Hepatocyte (in vitro differentiated cells): ENCODE measurements around the gene NT5E.

Source experiments
- EZH2 ChIP-seq: fragments of 200-600 bp; sonication (generic); IDR thresholded peaks from 2 replicates; pipeline ENCODE4 v1.6.1; 2016; ENCODE audit warnings: antibody characterized with exemption, mild to moderate bottlenecking, borderline replicate concordance
- TF ChIP-seq, protein P1 (sequence below): fragments of 200-600 bp; sonication (generic); IDR thresholded peaks from 2 replicates; pipeline ENCODE4 v1.5.1; 2016; ENCODE audit warnings: antibody characterized with exemption, mild to moderate bottlenecking; ENCODE audit not compliant: poor library complexity

DNA sequence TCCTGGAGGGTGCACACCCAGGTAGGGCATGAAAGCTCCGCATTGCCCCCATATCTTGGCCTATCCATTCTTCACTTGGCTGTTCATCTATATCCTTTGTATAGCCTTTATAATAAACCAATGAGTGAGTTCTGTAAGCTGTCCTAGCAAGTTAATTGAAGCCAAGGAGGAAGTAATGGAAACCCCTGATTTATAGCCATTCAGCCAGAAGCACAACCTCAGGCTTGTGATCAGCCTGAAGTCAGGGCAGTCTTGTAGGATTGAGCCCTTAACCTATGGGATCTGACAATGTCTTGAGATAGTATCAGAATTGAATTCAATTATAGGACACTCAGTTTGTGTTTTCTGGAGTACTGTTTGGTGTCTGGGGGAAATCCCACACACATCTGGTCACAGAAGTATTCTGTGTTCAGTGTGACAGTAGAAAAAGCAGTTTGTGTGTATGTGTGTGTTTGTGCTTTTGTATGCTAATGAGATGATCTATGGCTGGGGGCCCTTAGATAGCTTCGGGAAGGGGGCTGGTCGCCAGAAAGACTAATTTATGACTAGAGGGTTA, 5.7 kb downstream of the NT5E start:
- TF ChIP-seq, protein P1, sequence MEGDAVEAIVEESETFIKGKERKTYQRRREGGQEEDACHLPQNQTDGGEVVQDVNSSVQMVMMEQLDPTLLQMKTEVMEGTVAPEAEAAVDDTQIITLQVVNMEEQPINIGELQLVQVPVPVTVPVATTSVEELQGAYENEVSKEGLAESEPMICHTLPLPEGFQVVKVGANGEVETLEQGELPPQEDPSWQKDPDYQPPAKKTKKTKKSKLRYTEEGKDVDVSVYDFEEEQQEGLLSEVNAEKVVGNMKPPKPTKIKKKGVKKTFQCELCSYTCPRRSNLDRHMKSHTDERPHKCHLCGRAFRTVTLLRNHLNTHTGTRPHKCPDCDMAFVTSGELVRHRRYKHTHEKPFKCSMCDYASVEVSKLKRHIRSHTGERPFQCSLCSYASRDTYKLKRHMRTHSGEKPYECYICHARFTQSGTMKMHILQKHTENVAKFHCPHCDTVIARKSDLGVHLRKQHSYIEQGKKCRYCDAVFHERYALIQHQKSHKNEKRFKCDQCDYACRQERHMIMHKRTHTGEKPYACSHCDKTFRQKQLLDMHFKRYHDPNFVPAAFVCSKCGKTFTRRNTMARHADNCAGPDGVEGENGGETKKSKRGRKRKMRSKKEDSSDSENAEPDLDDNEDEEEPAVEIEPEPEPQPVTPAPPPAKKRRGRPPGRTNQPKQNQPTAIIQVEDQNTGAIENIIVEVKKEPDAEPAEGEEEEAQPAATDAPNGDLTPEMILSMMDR = no peak
- no peak for TF ChIP-seq EZH2
